IMR-90 (cell line): Measurements from ENCODE around the gene FOXL2NB. TPM values are rescaled to one million over a fixed set of nuclear protein-coding genes. Genes with fewer than 3 reads are reported as not detected.

Experiments
- ATAC-seq: fragments of 200-7000 bp; cut with Tn5 transposase; 2 replicates; pipeline ENCODE4 v1.9.1; 2020; ENCODE audit warnings: low read depth, mild to moderate bottlenecking, moderate library complexity
- BruUV-seq: library from RNA; stranded (reverse); fragments of 400-500 nt; replicated peaks from 2 replicates; lab custom pipeline; 2021; lab: Mats Ljungman, UMichigan
- CTCF ChIA-PET: fragments of 300-600 bp; formaldehyde crosslinking; extraction: SDS; loops from one replicate; lab custom pipeline; 2021; ENCODE audit warnings: antibody characterized with exemption; lab: Yijun Ruan, JAX
- POLR2A ChIA-PET: fragments of 300-600 bp; sonication (Branson Sonifier 250); formaldehyde crosslinking; loops from one replicate; lab custom pipeline; 2022; ENCODE audit warnings: antibody characterized with exemption; ENCODE audit not compliant: unreplicated experiment; lab: Charles Lee
- DNase-seq: peaks from one replicate; pipeline ENCODE4 v3.0.0; 2013
- H2AFZ ChIP-seq: replicated peaks from 2 replicates; pipeline ENCODE3; 2013; ENCODE audit warnings: low read length, mild to moderate bottlenecking; ENCODE audit not compliant: poor library complexity
- H2AK5ac ChIP-seq: 2 replicates; pipeline ENCODE4 v1.6.1; 2013; ENCODE audit warnings: low read depth, low read length, inconsistent platforms
- H2AK9ac ChIP-seq: replicated peaks from 2 replicates; pipeline ENCODE3; 2013; ENCODE audit warnings: mild to moderate bottlenecking, low read depth, low read length, moderate library complexity; ENCODE audit not compliant: poor library complexity
- H2BK120ac ChIP-seq: 2 replicates; pipeline ENCODE4 v1.6.1; 2013; ENCODE audit warnings: low read depth, low read length, inconsistent platforms
- H2BK15ac ChIP-seq: 3 replicates; pipeline ENCODE4 v1.6.1; 2013; ENCODE audit warnings: low read depth, low read length, inconsistent platforms
- H2BK20ac ChIP-seq: 2 replicates; pipeline ENCODE4 v1.6.1; 2013; ENCODE audit warnings: low read depth, mild to moderate bottlenecking, inconsistent platforms, low read length, moderate library complexity
- H2BK5ac ChIP-seq: 2 replicates; pipeline ENCODE4 v1.6.1; 2013; ENCODE audit warnings: mild to moderate bottlenecking, low read depth, low read length, inconsistent platforms; ENCODE audit not compliant: poor library complexity, severe bottlenecking
- H3K14ac ChIP-seq: replicated peaks from 2 replicates; pipeline ENCODE4 v1.6.1; 2013; ENCODE audit warnings: low read depth, low read length, inconsistent platforms
- H3K18ac ChIP-seq: 2 replicates; pipeline ENCODE4 v1.6.1; 2013; ENCODE audit warnings: low read depth, low read length, control low read depth
- H3K23ac ChIP-seq: 2 replicates; pipeline ENCODE4 v1.6.1; 2013; ENCODE audit warnings: low read depth, low read length, inconsistent platforms
- H3K27ac ChIP-seq: 2 replicates; pipeline ENCODE4 v1.5.1; 2013; ENCODE audit warnings: mild to moderate bottlenecking, control low read depth, low read length; ENCODE audit not compliant: insufficient read depth
- H3K27me3 ChIP-seq: 2 replicates; pipeline ENCODE4 v1.6.1; 2013; ENCODE audit warnings: low read length; ENCODE audit not compliant: control insufficient read depth, insufficient read depth
- H3K36me3 ChIP-seq: 2 replicates; pipeline ENCODE4 v1.6.1; 2013; ENCODE audit warnings: low read length, mixed read lengths; ENCODE audit not compliant: control insufficient read depth, insufficient read depth
- H3K4ac ChIP-seq: 2 replicates; pipeline ENCODE4 v1.6.1; 2013; ENCODE audit warnings: low read depth, low read length, inconsistent platforms
- H3K4me1 ChIP-seq: 2 replicates; pipeline ENCODE4 v1.6.1; 2013; ENCODE audit warnings: low read length, mixed read lengths; ENCODE audit not compliant: control insufficient read depth, insufficient read depth
- H3K4me2 ChIP-seq: 2 replicates; pipeline ENCODE4 v1.6.1; 2013; ENCODE audit warnings: low read depth, mild to moderate bottlenecking, control low read depth, low read length, moderate library complexity
- H3K4me3 ChIP-seq: 2 replicates; pipeline ENCODE4 v1.5.1; 2013; ENCODE audit warnings: low read depth, mild to moderate bottlenecking, control low read depth, low read length, moderate library complexity; ENCODE audit not compliant: insufficient read depth
- H3K56ac ChIP-seq: 2 replicates; pipeline ENCODE4 v1.6.1; 2013; ENCODE audit warnings: low read length, inconsistent platforms; ENCODE audit not compliant: insufficient read depth; ENCODE audit errors: extremely low read depth
- H3K79me1 ChIP-seq, 2 experiments: 2 replicates each; pipeline ENCODE4 v1.6.1; 2013; ENCODE audit warnings: low read length in 2 of 2, inconsistent platforms in 1 of 2, low read depth in 1 of 2
- H3K9ac ChIP-seq: 2 replicates; pipeline ENCODE4 v1.6.1; 2013; ENCODE audit warnings: low read depth, low read length, control low read depth
- H3K9me1 ChIP-seq: 2 replicates; pipeline ENCODE4 v1.6.1; 2013; ENCODE audit warnings: low read length, inconsistent platforms; ENCODE audit not compliant: insufficient read depth
- H3K9me3 ChIP-seq: 2 replicates; pipeline ENCODE4 v1.6.1; 2013; ENCODE audit warnings: low read length; ENCODE audit not compliant: control insufficient read depth, insufficient read depth
- H4K20me1 ChIP-seq: 2 replicates; pipeline ENCODE4 v1.6.1; 2013; ENCODE audit warnings: low read length, inconsistent platforms; ENCODE audit not compliant: insufficient read depth
- H4K5ac ChIP-seq: 2 replicates; pipeline ENCODE4 v1.6.1; 2013; ENCODE audit warnings: mild to moderate bottlenecking, low read depth, low read length, control low read depth
- H4K8ac ChIP-seq, 2 experiments: 2 replicates each; pipeline ENCODE4 v1.6.1; 2013; ENCODE audit warnings: low read depth in 2 of 2, low read length in 2 of 2, control low read depth in 1 of 2, inconsistent platforms in 1 of 2
- H4K91ac ChIP-seq: 2 replicates; pipeline ENCODE4 v1.6.1; 2013; ENCODE audit warnings: low read depth, low read length, inconsistent platforms; ENCODE audit not compliant: insufficient read depth
- BHLHE40 ChIP-seq: fragments of 150-350 bp; IDR thresholded peaks from 2 replicates; pipeline ENCODE4 v1.6.1; 2016; ENCODE audit warnings: mild to moderate bottlenecking, low read depth, low read length
- CEBPB ChIP-seq: IDR thresholded peaks from 2 replicates; pipeline ENCODE4 v1.6.1; 2012; ENCODE audit warnings: low read depth, low read length, improper control_type of control experiment
- CHD1 ChIP-seq: IDR thresholded peaks from 2 replicates; pipeline ENCODE4 v1.6.1; 2012; ENCODE audit warnings: low read depth, low read length, improper control_type of control experiment
- CTCF ChIP-seq: conservative IDR thresholded peaks from 2 replicates; pipeline ENCODE4 v1.5.1; 2012; ENCODE audit warnings: mild to moderate bottlenecking, low read depth, low read length, improper control_type of control experiment
- ELK1 ChIP-seq: fragments of 150-350 bp; IDR thresholded peaks from 2 replicates; pipeline ENCODE4 v1.6.1; 2016; ENCODE audit warnings: low read depth, mild to moderate bottlenecking, low read length, moderate library complexity, borderline replicate concordance
- FOS ChIP-seq: fragments of 150-350 bp; IDR thresholded peaks from 2 replicates; pipeline ENCODE4 v1.6.1; 2016; ENCODE audit warnings: low read depth, low read length
- MAFK ChIP-seq: IDR thresholded peaks from 2 replicates; pipeline ENCODE4 v1.6.1; 2012; ENCODE audit warnings: low read depth, low read length, improper control_type of control experiment
- MAZ ChIP-seq: IDR thresholded peaks from 2 replicates; pipeline ENCODE4 v1.6.1; 2012; ENCODE audit warnings: low read depth, mild to moderate bottlenecking, low read length, improper control_type of control experiment, moderate library complexity, borderline replicate concordance
- MXI1 ChIP-seq: IDR thresholded peaks from 2 replicates; pipeline ENCODE4 v1.6.1; 2012; ENCODE audit warnings: low read depth, mild to moderate bottlenecking, low read length, moderate library complexity, borderline replicate concordance
- NFE2L2 ChIP-seq: fragments of 150-350 bp; IDR thresholded peaks from 2 replicates; pipeline ENCODE4 v1.6.1; 2016; ENCODE audit warnings: low read depth, mild to moderate bottlenecking, low read length
- POLR2A ChIP-seq: IDR thresholded peaks from 2 replicates; pipeline ENCODE4 v1.6.1; 2012; ENCODE audit warnings: mild to moderate bottlenecking, low read depth, low read length
- RAD21 ChIP-seq: IDR thresholded peaks from 2 replicates; pipeline ENCODE4 v1.6.1; 2012; ENCODE audit warnings: low read length, improper control_type of control experiment
- RCOR1 ChIP-seq: IDR thresholded peaks from 2 replicates; pipeline ENCODE4 v1.6.1; 2012; ENCODE audit warnings: mild to moderate bottlenecking, low read length, improper control_type of control experiment; ENCODE audit not compliant: insufficient replicate concordance
- RFX5 ChIP-seq: IDR thresholded peaks from 2 replicates; pipeline ENCODE4 v1.8.0; 2012; ENCODE audit warnings: low read depth, mild to moderate bottlenecking, low read length, moderate library complexity
- SMC3 ChIP-seq: fragments of 150-350 bp; IDR thresholded peaks from 2 replicates; pipeline ENCODE4 v1.6.1; 2016; ENCODE audit warnings: low read depth, mild to moderate bottlenecking, antibody characterized with exemption, low read length, moderate library complexity
- USF2 ChIP-seq: fragments of 150-350 bp; IDR thresholded peaks from 2 replicates; pipeline ENCODE4 v1.6.1; 2017; ENCODE audit warnings: mild to moderate bottlenecking, antibody characterized with exemption, low read length, low read depth
- WGBS, 2 experiments: methylation state at CpG; one replicate each; pipeline versions ENCODE4 v1.1.5 to v1.1.7; 2013; ENCODE audit warnings: missing lambda C conversion rate in 2 of 2; ENCODE audit not compliant: insufficient read length in 1 of 2; ENCODE audit errors: extremely low coverage in 2 of 2; 5-methylcytosine and 5-hydroxymethylcytosine counted together
- dilution Hi-C: fragments of 300-500 bp; cut with HindIII; formaldehyde crosslinking; loops from one replicate; pipeline ENCODE4 v1.14.3; 2018; ENCODE audit warnings: low sequenced_read_pairs; ENCODE audit not compliant: unreplicated experiment
- in situ Hi-C: fragments of 300-500 bp; cut with MboI; formaldehyde crosslinking; loops from 3 replicates; pipeline ENCODE4 v1.14.3; 2019; ENCODE audit warnings: low sequenced_read_pairs, inconsistent platforms, mixed read lengths
- intact Hi-C: fragments of 100-400 bp; cut with micrococcal nuclease; formaldehyde crosslinking; loops from 2 replicates; pipeline ENCODE4 v1.10.0; 2022
- polyA plus RNA-seq, 3 experiments: library from polyadenylated mRNA; depleted of rRNA; stranded (reverse); fragments of >200 nt; gene quantifications; 2 replicates each; pipeline ENCODE4 v1.2.3, GENCODE V29; 2012; ENCODE audit warnings: low replicate concordance in 1 of 3
- total RNA-seq: library from RNA; depleted of rRNA; stranded (reverse); fragments of >200 nt; gene quantifications from 2 replicates; pipeline ENCODE4 v1.2.3, GENCODE V29; 2012

The FOXL2NB gene
- total and polyA plus RNA-seq, 2 of the 4 experiments (the other 2 are of a cell fraction) = under 0.01 to 0.05 TPM

GRCh38 chr3:138941259-138941885, 5.6 kb upstream of the FOXL2NB start:
- H4K8ac ChIP-seq = no peak overlapping the region
- no peak for ATAC-seq
- ChIA-PET CTCF (interaction anchor here (0.6 to 1.1 kb wide), 2 partner anchors 170 to 513 kb away, joined by 3 to 4 read pairs; no protein-coding TSS in a partner anchor), POLR2A (no interaction called here)
- peaks cover 24% of the 10 kb centered on the region for H4K20me1 ChIP-seq
- DNase-seq = peak; percentile 33
- no peak overlapping the region for H3K4me3 ChIP-seq
- peaks cover 5% of the 10 kb centered on the region for H3K9me3 ChIP-seq
- H2BK5ac ChIP-seq = no peak overlapping the region
- intact Hi-C loops (no loop called here), dilution Hi-C loops (no loop called here), in situ Hi-C loops (no loop called here)
- 0 out of 2 replicates have a peak, but pooled peaks cover 3% of the 10 kb centered on the region for H3K9me1 ChIP-seq
- no peaks in the 10 kb centered on the region for H3K36me3 ChIP-seq
- peaks cover 97% of the 10 kb centered on the region for H3K27me3 ChIP-seq
- WGBS, 2 experiments = 25% methylated on average over 5 of the region's 7 CpGs; no CpG with 5 or more reads in 1 of the 2 experiments
- H3K14ac ChIP-seq = no peak overlapping the region
- H3K9ac ChIP-seq = no peak overlapping the region
- no peaks in the 10 kb centered on the region for H3K79me1 ChIP-seq
- H2BK20ac ChIP-seq = no peak overlapping the region
- no peak overlapping the region for H2AK5ac ChIP-seq
- no peak overlapping the region for H3K23ac ChIP-seq
- H2AFZ ChIP-seq = no peak overlapping the region
- TF ChIP-seq POLR2A (no peak), RFX5 (no peak), ELK1 (no peak), SMC3 (peak; percentile 54), RAD21 (peak; percentile 43; the same call in 1 of the 2 replicates), NFE2L2 (no peak), BHLHE40 (no peak), RCOR1 (no peak), FOS (no peak), MAZ (no peak), CEBPB (no peak), MAFK (no peak), USF2 (no peak), CHD1 (no peak), MXI1 (no peak), CTCF (peak; percentile 53)
- H3K4ac ChIP-seq = no peak overlapping the region
- no peak overlapping the region for H3K56ac ChIP-seq
- H3K27ac ChIP-seq = no peak overlapping the region
- no peak overlapping the region for H2BK120ac ChIP-seq
- H4K91ac ChIP-seq = no peak overlapping the region
- BruUV-seq = no TSS peak
- H2AK9ac ChIP-seq = no peak overlapping the region
- no peak overlapping the region for H2BK15ac ChIP-seq
- H3K4me2 ChIP-seq = no peak overlapping the region
- H3K18ac ChIP-seq = no peak overlapping the region
- H3K4me1 ChIP-seq = peaks cover 5% of the 10 kb centered on the region; the same call in 1 of the 2 replicates
- H4K5ac ChIP-seq = no peak overlapping the region
